ENCODE measurements around the gene ARMC9.

DNA sequence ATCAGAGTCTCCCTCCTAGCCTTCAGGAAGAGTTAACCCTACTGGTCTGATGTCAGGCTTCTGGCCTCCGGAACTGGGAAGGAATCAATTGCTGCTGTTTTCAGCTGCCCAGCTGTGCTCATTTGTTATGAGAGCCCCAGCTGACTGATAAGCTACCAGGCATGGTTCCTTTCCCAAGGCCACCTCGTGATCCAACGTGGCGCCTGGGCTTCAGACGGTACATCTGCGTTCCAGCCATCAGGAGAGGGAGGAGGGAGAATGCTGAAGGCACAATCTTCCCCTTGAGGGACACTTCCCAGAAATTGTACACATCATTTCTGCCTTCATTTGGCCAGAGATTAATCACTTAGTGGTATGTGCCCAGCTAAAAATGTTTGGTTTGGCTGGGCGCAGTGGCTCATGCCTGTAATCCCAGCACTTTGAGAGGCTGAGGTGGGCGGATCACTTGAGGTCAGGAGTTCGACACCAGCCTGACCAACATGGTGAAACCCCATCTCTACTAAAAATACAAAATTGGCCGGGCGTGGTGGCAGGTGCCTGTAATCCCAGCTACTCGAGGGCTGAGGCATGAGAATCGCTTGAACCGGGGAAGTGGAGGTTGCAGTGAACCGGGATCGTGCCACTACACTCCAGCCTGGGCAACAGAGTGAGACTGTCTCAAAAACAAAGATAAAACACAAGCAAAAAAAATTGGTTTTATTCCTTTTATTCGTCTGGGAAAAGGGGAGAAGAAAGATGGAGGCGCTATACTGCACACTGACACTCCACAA lies 10.5 kb upstream of the ARMC9 start:
- TF ChIP-seq CTCF (IDR thresholded peaks at IDR 0.05) (no peak), POLR2A (IDR thresholded peaks at IDR 0.05) (no peak)

Measured in heart left ventricle (tissue), 13 donors.